SK-N-SH (cell line): ENCODE results near the gene CIBAR2. TPM values are rescaled to one million over a fixed set of nuclear protein-coding genes. Genes with fewer than 3 reads are reported as not detected.

Experiments
- CTCF ChIA-PET: fragments of 300-600, 350-600 bp; formaldehyde crosslinking; extraction: SDS; loops from one replicate; lab custom pipeline; 2021; lab: Yijun Ruan, JAX
- POLR2A ChIA-PET: fragments of 350-600 bp; sonication (Branson Sonifier 250); formaldehyde crosslinking; extraction: SDS; loops from one replicate; lab custom pipeline; 2020; ENCODE audit warnings: antibody characterized with exemption, inconsistent platforms; lab: Yijun Ruan, JAX
- DNase-seq: peaks from one replicate; pipeline ENCODE4 v3.0.0; 2012
- H2AFZ ChIP-seq: fragments of 200-600 bp; sonication (generic); 2 replicates; pipeline ENCODE4 v1.8.1; 2016; ENCODE audit warnings: antibody characterized with exemption, mild to moderate bottlenecking, low read depth
- H3F3A ChIP-seq: fragments of 200-600 bp; sonication (generic); replicated peaks from 2 replicates; pipeline ENCODE3; 2016; ENCODE audit warnings: antibody characterized with exemption, mild to moderate bottlenecking; ENCODE audit not compliant: insufficient read depth
- H3K27ac ChIP-seq, 2 experiments: fragments of 200-500 bp in 1 of 2; fragments of 200-600 bp in 1 of 2; sonication (Bioruptor generic) in 1 of 2; sonication (generic), shearing (Covaris generic) in 1 of 2; 2 replicates each; pipeline versions ENCODE4 v1.5.1 to v1.6.1; 2014 to 2016; ENCODE audit warnings: low read depth in 2 of 2, inconsistent platforms in 1 of 2, low read length in 1 of 2, mild to moderate bottlenecking in 1 of 2, mixed read lengths in 1 of 2
- H3K27me3 ChIP-seq: fragments of 200-600 bp; sonication (generic), shearing (Covaris generic); 2 replicates; pipeline ENCODE4 v1.6.1; 2016; ENCODE audit warnings: mixed run types; ENCODE audit not compliant: insufficient read depth
- H3K36me3 ChIP-seq, 2 experiments: fragments of 200-500 bp in 1 of 2; fragments of 200-600 bp in 1 of 2; sonication (Bioruptor generic) in 1 of 2; sonication (generic) in 1 of 2; replicated peaks in 1 of 2; 2 replicates each; pipeline versions ENCODE3 to v1.5.1; 2014 to 2016; ENCODE audit warnings: low read length in 1 of 2, mild to moderate bottlenecking in 1 of 2; ENCODE audit not compliant: insufficient read depth in 2 of 2, control insufficient read depth in 1 of 2
- H3K4me1 ChIP-seq, 2 experiments: fragments of 200-500 bp in 1 of 2; fragments of 200-600 bp in 1 of 2; sonication (Bioruptor generic) in 1 of 2; sonication (generic), shearing (Covaris generic) in 1 of 2; 2 replicates each; pipeline versions ENCODE4 v1.5.1 to v1.6.1; 2014 to 2016; ENCODE audit warnings: low read depth in 1 of 2, low read length in 1 of 2, mixed run types in 1 of 2; ENCODE audit not compliant: insufficient read depth in 2 of 2, control insufficient read depth in 1 of 2
- H3K4me2 ChIP-seq: fragments of 200-600 bp; sonication (generic), shearing (Covaris generic); 2 replicates; pipeline ENCODE4 v1.6.1; 2017; ENCODE audit warnings: mixed run types
- H3K4me3 ChIP-seq, 2 experiments: fragments of 200-500 bp in 1 of 2; fragments of 200-600 bp in 1 of 2; sonication (Bioruptor generic) in 1 of 2; sonication (generic), shearing (Covaris generic) in 1 of 2; 2 replicates each; pipeline versions ENCODE4 v1.5.1 to v1.8.1; 2014 to 2016; ENCODE audit warnings: low read depth in 2 of 2, inconsistent platforms in 1 of 2, low read length in 1 of 2, mild to moderate bottlenecking in 1 of 2, mixed read lengths in 1 of 2, moderate library complexity in 1 of 2
- H3K79me2 ChIP-seq: fragments of 200-600 bp; sonication (generic); 2 replicates; pipeline ENCODE4 v1.8.1; 2017; ENCODE audit warnings: mild to moderate bottlenecking; ENCODE audit not compliant: insufficient read depth
- H3K9ac ChIP-seq: fragments of 200-600 bp; sonication (generic); 2 replicates; pipeline ENCODE4 v1.6.1; 2017; ENCODE audit warnings: mixed run types
- H3K9me2 ChIP-seq: fragments of 200-600 bp; sonication (generic); 2 replicates; pipeline ENCODE4 v1.6.1; 2017; ENCODE audit warnings: mixed run types
- H3K9me3 ChIP-seq: fragments of 200-600 bp; sonication (generic); 2 replicates; pipeline ENCODE4 v1.6.1; 2017; ENCODE audit warnings: mixed run types, mild to moderate bottlenecking, moderate library complexity
- H4K20me1 ChIP-seq: fragments of 200-600 bp; sonication (generic); 2 replicates; pipeline ENCODE4 v1.6.1; 2017; ENCODE audit warnings: mild to moderate bottlenecking, mixed run types; ENCODE audit not compliant: insufficient read depth
- CHD2 ChIP-seq: fragments of 150-350 bp; IDR thresholded peaks from 2 replicates; pipeline ENCODE4 v1.6.1; 2018; ENCODE audit warnings: low read length; ENCODE audit not compliant: partially characterized antibody
- FOSL2 ChIP-seq: IDR thresholded peaks from 2 replicates; pipeline ENCODE4 v1.4.0; 2012; ENCODE audit warnings: low read depth, mild to moderate bottlenecking, moderate library complexity, borderline replicate concordance
- MXI1 ChIP-seq: IDR thresholded peaks from 2 replicates; pipeline ENCODE4 v1.6.1; 2012; ENCODE audit warnings: mild to moderate bottlenecking, low read depth, low read length, improper control_type of control experiment
- RAD21 ChIP-seq: IDR thresholded peaks from 2 replicates; pipeline ENCODE4 v1.6.1; 2012; ENCODE audit warnings: mild to moderate bottlenecking, low read length
- RCOR1 ChIP-seq: fragments of 150-350 bp; IDR thresholded peaks from 2 replicates; pipeline ENCODE4 v1.6.1; 2017; ENCODE audit warnings: antibody characterized with exemption, low read length
- RFX5 ChIP-seq: IDR thresholded peaks from 2 replicates; pipeline ENCODE4 v1.6.1; 2012; ENCODE audit warnings: mild to moderate bottlenecking, improper control_type of control experiment, low read length
- RXRA ChIP-seq: IDR thresholded peaks from 2 replicates; pipeline ENCODE4 v1.4.0; 2012; ENCODE audit warnings: low read depth, mild to moderate bottlenecking, borderline replicate concordance
- TAF1 ChIP-seq: IDR thresholded peaks from 2 replicates; pipeline ENCODE4 v1.6.1; 2012; ENCODE audit warnings: low read depth, mild to moderate bottlenecking, low read length, moderate library complexity, borderline replicate concordance
- USF1 ChIP-seq: IDR thresholded peaks from 2 replicates; pipeline ENCODE4 v1.4.0; 2012; ENCODE audit warnings: low read depth, borderline replicate concordance
- ZBTB33 ChIP-seq: IDR thresholded peaks from 2 replicates; pipeline ENCODE4 v1.4.0; 2012; ENCODE audit warnings: low read depth, borderline replicate concordance
- WGBS: methylation state at CpG from one replicate; pipeline ENCODE4 v1.1.6; 2017; ENCODE audit warnings: low lambda C conversion rate; 5-methylcytosine and 5-hydroxymethylcytosine counted together
- polyA plus RNA-seq, 3 experiments: library from polyadenylated mRNA; depleted of rRNA; stranded (reverse); fragments of >200 nt; gene quantifications; 2 replicates each; pipeline ENCODE4 v1.2.3, GENCODE V29; 2012
- TF ChIP-seq, protein P1 (sequence below): IDR thresholded peaks from 2 replicates; pipeline ENCODE4 v1.6.1; 2012; ENCODE audit warnings: mild to moderate bottlenecking, low read depth, low read length, moderate library complexity
- TF ChIP-seq, protein P2 (sequence below): fragments of 150-350 bp; IDR thresholded peaks from 2 replicates; pipeline ENCODE4 v1.6.1; 2017; ENCODE audit warnings: antibody characterized with exemption, low read length, low read depth, borderline replicate concordance

CIBAR2 gene
- polyA plus RNA-seq, 1 of the 3 experiments (the other 2 are of a cell fraction) = 0.15 TPM

GRCh38 chr16:85107532-85107931, 4.7 kb downstream of the CIBAR2 start (continued):
- TF ChIP-seq, protein P1, sequence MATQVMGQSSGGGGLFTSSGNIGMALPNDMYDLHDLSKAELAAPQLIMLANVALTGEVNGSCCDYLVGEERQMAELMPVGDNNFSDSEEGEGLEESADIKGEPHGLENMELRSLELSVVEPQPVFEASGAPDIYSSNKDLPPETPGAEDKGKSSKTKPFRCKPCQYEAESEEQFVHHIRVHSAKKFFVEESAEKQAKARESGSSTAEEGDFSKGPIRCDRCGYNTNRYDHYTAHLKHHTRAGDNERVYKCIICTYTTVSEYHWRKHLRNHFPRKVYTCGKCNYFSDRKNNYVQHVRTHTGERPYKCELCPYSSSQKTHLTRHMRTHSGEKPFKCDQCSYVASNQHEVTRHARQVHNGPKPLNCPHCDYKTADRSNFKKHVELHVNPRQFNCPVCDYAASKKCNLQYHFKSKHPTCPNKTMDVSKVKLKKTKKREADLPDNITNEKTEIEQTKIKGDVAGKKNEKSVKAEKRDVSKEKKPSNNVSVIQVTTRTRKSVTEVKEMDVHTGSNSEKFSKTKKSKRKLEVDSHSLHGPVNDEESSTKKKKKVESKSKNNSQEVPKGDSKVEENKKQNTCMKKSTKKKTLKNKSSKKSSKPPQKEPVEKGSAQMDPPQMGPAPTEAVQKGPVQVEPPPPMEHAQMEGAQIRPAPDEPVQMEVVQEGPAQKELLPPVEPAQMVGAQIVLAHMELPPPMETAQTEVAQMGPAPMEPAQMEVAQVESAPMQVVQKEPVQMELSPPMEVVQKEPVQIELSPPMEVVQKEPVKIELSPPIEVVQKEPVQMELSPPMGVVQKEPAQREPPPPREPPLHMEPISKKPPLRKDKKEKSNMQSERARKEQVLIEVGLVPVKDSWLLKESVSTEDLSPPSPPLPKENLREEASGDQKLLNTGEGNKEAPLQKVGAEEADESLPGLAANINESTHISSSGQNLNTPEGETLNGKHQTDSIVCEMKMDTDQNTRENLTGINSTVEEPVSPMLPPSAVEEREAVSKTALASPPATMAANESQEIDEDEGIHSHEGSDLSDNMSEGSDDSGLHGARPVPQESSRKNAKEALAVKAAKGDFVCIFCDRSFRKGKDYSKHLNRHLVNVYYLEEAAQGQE = no peak

DNA sequence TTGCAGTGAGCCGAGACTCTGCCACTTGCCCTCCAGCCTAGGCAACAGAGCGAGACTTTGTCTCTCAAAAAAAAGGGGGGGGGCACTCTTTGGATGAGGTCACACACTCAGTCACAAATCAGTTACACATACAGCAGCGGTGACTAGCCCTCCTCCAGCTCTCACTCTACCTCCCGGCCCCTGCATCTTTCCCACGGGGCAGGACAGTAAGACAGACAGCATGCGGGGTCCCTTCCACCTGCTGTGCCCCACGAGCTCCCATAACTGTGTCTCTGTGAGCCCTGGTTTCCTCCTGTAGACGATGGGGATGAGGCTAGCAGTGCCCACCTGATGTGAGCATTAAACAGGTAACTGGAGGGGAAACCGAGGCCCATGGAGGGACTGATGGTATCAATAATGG, 5.2 kb downstream of the CIBAR2 start:
- Histone ChIP-seq H3K36me3 (no peaks in the 10 kb centered on the region), H3K9ac (no peak overlapping the region), H3K27ac (no peak overlapping the region), H3K4me2 (no peak overlapping the region), H4K20me1 (no peaks in the 10 kb centered on the region), H3F3A (no peaks in the 10 kb centered on the region), H3K9me3 (no peaks in the 10 kb centered on the region), H3K9me2 (no peaks in the 10 kb centered on the region), H3K79me2 (no peaks in the 10 kb centered on the region), H3K4me3 (no peak overlapping the region), H2AFZ (no peak overlapping the region), H3K4me1 (peaks cover 0 to under 1% of the 10 kb centered on the region in 2 experiments; a peak in 1 of 4 replicates), H3K27me3 (no peaks in the 10 kb centered on the region)
- no peak for DNase-seq
- 67% methylated on average over 9 of the region's 9 CpGs for WGBS
- CTCF ChIA-PET = interaction anchor here (1.0 kb wide), 1 partner anchor 146 kb away, joined by 3 read pairs; no protein-coding TSS in a partner anchor
- TF ChIP-seq FOSL2 (no peak), RFX5 (no peak), TAF1 (no peak), RCOR1 (no peak), ZBTB33 (no peak), USF1 (no peak), RAD21 (no peak), CHD2 (no peak), RXRA (no peak), MXI1 (no peak)
- TF ChIP-seq, protein P2, sequence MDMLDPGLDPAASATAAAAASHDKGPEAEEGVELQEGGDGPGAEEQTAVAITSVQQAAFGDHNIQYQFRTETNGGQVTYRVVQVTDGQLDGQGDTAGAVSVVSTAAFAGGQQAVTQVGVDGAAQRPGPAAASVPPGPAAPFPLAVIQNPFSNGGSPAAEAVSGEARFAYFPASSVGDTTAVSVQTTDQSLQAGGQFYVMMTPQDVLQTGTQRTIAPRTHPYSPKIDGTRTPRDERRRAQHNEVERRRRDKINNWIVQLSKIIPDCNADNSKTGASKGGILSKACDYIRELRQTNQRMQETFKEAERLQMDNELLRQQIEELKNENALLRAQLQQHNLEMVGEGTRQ = no peak
- POLR2A ChIA-PET = no interaction called here
